K562 (cell line): ENCODE measurements around the gene SYNCRIP. TPM values are rescaled to one million over a fixed set of nuclear protein-coding genes. Genes with fewer than 3 reads are reported as not detected.
A peak's percentile ranks its signal among the peaks of the same experiment; 100 is the strongest.

Source experiments
- CSDE1 ChIP-seq, 2 experiments: fragments of 450-650 bp; IDR thresholded peaks; 2 replicates each; pipeline ENCODE4 v1.6.1; 2016; ENCODE audit warnings: mild to moderate bottlenecking in 1 of 2
- DDX20 ChIP-seq: fragments of 450-650 bp; IDR thresholded peaks from 2 replicates; pipeline ENCODE4 v1.6.1; 2016; ENCODE audit warnings: missing genetic modification characterization, low read depth, mild to moderate bottlenecking, missing compliant biosample characterization, moderate library complexity
- ETV1 ChIP-seq: fragments of 450-650 bp; conservative IDR thresholded peaks from 2 replicates; pipeline ENCODE4 v1.6.1; 2016; ENCODE audit warnings: missing genetic modification characterization, control low read depth, low read depth, missing compliant biosample characterization
- JUNB ChIP-seq: fragments of 450-650 bp; formaldehyde crosslinking; conservative IDR thresholded peaks from 2 replicates; pipeline ENCODE4 v1.4.0; 2020; ENCODE audit warnings: mild to moderate bottlenecking
- MBD1 ChIP-seq: fragments of 250-450 bp; sonication (Bioruptor Pico); IDR thresholded peaks from 2 replicates; pipeline ENCODE4 v1.8.0; 2022; ENCODE audit warnings: inconsistent platforms
- MEF2D ChIP-seq: conservative IDR thresholded peaks from 2 replicates; pipeline ENCODE4 v1.6.1; 2016; ENCODE audit warnings: low read depth, missing genetic modification characterization, missing compliant biosample characterization
- NFE2L1 ChIP-seq: fragments of 450-650 bp; IDR thresholded peaks from 2 replicates; pipeline ENCODE4 v1.6.1; 2016; ENCODE audit warnings: missing genetic modification characterization, low read depth, mild to moderate bottlenecking, missing compliant biosample characterization, moderate library complexity, borderline replicate concordance
- NFIX ChIP-seq: fragments of 250-450 bp; sonication (Bioruptor Pico); IDR thresholded peaks from 2 replicates; pipeline ENCODE4 v1.4.0; 2020; ENCODE audit warnings: low read depth, mild to moderate bottlenecking, moderate library complexity
- PCBP2 ChIP-seq: fragments of 200-400 bp; formaldehyde crosslinking; IDR thresholded peaks from 2 replicates; pipeline ENCODE4 v1.6.1; 2018; ENCODE audit warnings: low read length, low read depth, mild to moderate bottlenecking, moderate library complexity; ENCODE audit not compliant: poor library complexity, severe bottlenecking
- PHB ChIP-seq: fragments of 250-450 bp; sonication (Bioruptor Pico); IDR thresholded peaks from 2 replicates; pipeline ENCODE4 v1.5.0; 2021
- SRSF7 ChIP-seq: fragments of 200-400 bp; formaldehyde crosslinking; optimal IDR thresholded peaks from 2 replicates; pipeline ENCODE3; 2017; ENCODE audit warnings: mild to moderate bottlenecking, low read depth, low read length
- ZBTB1 ChIP-seq: sonication (generic); formaldehyde crosslinking; IDR thresholded peaks from 2 replicates; pipeline ENCODE4 v1.8.1; 2023; ENCODE audit warnings: missing genetic modification reagents, low read depth, mild to moderate bottlenecking, borderline replicate concordance
- ZNF766 ChIP-seq: fragments of 200-800 bp; sonication (Bioruptor generic); conservative IDR thresholded peaks from 2 replicates; pipeline ENCODE4 v1.6.1; 2016; ENCODE audit warnings: missing genetic modification characterization, missing compliant biosample characterization
- polyA plus RNA-seq, 8 experiments: library from polyadenylated mRNA; depleted of rRNA in 4 of 8; stranded (reverse) in 5 of 8; unstranded in 3 of 8; fragments of >200 nt; fragmentation: Nextera tagmentation in 2 of 8; fragmentation: Illumina TruSeq in 1 of 8; extraction: Ambion mirVana in 2 of 8; extraction: Trizol in 1 of 8; gene quantifications; 2 replicates each; pipeline versions ENCODE4 v1.2.1 to v1.2.3, GENCODE V29; 2011 to 2014; ENCODE audit warnings: inconsistent platforms in 1 of 8, missing spikeins in 1 of 8
- total RNA-seq, 7 experiments: library from RNA; depleted of rRNA in 6 of 7; stranded (reverse); fragments of >200 nt in 6 of 7; fragmentation: Illumina TruSeq in 2 of 7; extraction: Trizol in 2 of 7; gene quantifications; 2 replicates each; pipeline versions ENCODE4 v1.2.1 to v1.2.3, GENCODE V29; 2011 to 2021; ENCODE audit warnings: low replicate concordance in 1 of 7
- TF ChIP-seq, protein P1 (sequence below): sonication (generic); formaldehyde crosslinking; IDR thresholded peaks from 2 replicates; pipeline ENCODE4 v1.8.1; 2023; ENCODE audit warnings: mild to moderate bottlenecking, missing genetic modification reagents
- TF ChIP-seq, protein P2 (sequence below): sonication (generic); formaldehyde crosslinking; IDR thresholded peaks from 2 replicates; pipeline ENCODE4 v1.8.0; 2022; ENCODE audit warnings: missing genetic modification reagents, mild to moderate bottlenecking, moderate library complexity, borderline replicate concordance
- TF ChIP-seq, protein P3 (sequence below): fragments of 250-450 bp; sonication (Bioruptor Pico); IDR thresholded peaks from 2 replicates; pipeline ENCODE4 v1.5.0; 2020; ENCODE audit warnings: mild to moderate bottlenecking
- TF ChIP-seq, protein P4 (sequence below): IDR thresholded peaks from 2 replicates; pipeline ENCODE4 v1.6.1; 2016; ENCODE audit warnings: missing genetic modification characterization, missing compliant biosample characterization
- TF ChIP-seq, protein P5 (sequence below): fragments of 200-800 bp; sonication (Bioruptor generic); IDR thresholded peaks from 2 replicates; pipeline ENCODE4 v1.6.1; 2017; ENCODE audit warnings: missing genetic modification characterization, missing compliant biosample characterization

Gene SYNCRIP
- total and polyA plus RNA-seq, 9 of the 15 experiments (the other 6 are each of a cell fraction or from before 2014, with no cell fraction given), result 46.5 to 295 (median 140) TPM

DNA sequence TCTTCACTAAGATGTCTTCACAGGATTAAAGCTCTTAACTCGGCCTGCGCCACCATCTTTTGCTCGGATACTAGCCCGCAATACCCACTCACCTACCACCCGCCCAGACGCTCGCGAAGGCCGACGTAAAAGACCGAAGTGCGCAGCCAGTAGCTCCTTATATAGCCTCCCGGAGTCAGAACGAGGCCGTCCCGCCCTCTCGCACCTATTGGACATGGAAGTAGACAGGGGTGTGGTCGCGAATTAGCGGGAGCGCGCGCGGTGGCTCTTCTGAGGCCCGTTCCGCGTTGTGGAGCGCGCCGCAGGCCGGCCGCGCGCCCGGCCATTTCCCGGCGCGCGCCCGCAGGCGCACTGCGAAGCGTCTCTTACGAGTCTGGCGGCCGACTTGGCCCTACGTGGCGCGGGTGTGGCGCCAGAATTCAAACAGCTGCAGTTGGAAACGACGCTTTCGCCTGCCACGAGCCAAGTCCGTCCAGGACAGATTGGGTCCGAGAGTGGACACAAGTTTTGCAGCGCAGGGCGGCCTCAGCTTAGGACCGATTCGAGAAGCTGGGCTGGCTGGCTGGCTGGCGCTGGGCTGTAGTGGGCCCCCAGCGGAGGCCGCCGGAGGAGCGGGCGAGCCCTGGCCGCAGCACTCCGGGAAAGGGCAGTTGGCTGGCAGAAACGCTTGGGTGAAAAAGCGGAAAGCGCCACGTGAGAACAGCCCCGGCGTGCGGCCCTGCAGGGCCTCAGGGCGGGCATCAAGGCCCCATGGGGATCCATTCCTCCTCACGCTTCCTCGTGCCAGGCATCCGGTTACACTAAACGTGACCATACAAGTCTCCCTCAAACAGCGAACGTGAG lies 36.1 kb upstream of the SYNCRIP start (continued):
- TF ChIP-seq MBD1 (CRISPR knock-in tag) (no peak), SRSF7 (no peak), PHB (peak; percentile 29), NFE2L1 (tag) (no peak), ZBTB1 (CRISPR knock-in tag) (peak; percentile 43), DDX20 (tag) (no peak), ETV1 (tag) (peak; percentile 85), MEF2D (tag) (peak; percentile 29; the same call in 1 of the 2 replicates), ZNF766 (CRISPR knock-in tag) (peak; percentile 90), JUNB (CRISPR knock-in tag) (no peak), PCBP2 (no peak), NFIX (CRISPR knock-in tag) (no peak), CSDE1 (IDR thresholded peaks at IDR 0.05) (peak in 1 of 2 experiments; percentile 57; a peak in 2 of 4 replicates)
- TF ChIP-seq, protein P1, sequence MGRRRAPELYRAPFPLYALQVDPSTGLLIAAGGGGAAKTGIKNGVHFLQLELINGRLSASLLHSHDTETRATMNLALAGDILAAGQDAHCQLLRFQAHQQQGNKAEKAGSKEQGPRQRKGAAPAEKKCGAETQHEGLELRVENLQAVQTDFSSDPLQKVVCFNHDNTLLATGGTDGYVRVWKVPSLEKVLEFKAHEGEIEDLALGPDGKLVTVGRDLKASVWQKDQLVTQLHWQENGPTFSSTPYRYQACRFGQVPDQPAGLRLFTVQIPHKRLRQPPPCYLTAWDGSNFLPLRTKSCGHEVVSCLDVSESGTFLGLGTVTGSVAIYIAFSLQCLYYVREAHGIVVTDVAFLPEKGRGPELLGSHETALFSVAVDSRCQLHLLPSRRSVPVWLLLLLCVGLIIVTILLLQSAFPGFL, result peak; percentile 96
- TF ChIP-seq, protein P2, sequence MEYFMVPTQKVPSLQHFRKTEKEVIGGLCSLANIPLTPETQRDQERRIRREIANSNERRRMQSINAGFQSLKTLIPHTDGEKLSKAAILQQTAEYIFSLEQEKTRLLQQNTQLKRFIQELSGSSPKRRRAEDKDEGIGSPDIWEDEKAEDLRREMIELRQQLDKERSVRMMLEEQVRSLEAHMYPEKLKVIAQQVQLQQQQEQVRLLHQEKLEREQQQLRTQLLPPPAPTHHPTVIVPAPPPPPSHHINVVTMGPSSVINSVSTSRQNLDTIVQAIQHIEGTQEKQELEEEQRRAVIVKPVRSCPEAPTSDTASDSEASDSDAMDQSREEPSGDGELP (CRISPR knock-in tag), result peak; percentile 95
- TF ChIP-seq, protein P3, sequence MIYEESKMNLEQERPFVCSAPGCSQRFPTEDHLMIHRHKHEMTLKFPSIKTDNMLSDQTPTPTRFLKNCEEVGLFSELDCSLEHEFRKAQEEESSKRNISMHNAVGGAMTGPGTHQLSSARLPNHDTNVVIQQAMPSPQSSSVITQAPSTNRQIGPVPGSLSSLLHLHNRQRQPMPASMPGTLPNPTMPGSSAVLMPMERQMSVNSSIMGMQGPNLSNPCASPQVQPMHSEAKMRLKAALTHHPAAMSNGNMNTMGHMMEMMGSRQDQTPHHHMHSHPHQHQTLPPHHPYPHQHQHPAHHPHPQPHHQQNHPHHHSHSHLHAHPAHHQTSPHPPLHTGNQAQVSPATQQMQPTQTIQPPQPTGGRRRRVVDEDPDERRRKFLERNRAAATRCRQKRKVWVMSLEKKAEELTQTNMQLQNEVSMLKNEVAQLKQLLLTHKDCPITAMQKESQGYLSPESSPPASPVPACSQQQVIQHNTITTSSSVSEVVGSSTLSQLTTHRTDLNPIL (CRISPR knock-in tag), result 0 out of 2 replicates have a peak, but pooled peaks have one; percentile 5
- TF ChIP-seq, protein P4, sequence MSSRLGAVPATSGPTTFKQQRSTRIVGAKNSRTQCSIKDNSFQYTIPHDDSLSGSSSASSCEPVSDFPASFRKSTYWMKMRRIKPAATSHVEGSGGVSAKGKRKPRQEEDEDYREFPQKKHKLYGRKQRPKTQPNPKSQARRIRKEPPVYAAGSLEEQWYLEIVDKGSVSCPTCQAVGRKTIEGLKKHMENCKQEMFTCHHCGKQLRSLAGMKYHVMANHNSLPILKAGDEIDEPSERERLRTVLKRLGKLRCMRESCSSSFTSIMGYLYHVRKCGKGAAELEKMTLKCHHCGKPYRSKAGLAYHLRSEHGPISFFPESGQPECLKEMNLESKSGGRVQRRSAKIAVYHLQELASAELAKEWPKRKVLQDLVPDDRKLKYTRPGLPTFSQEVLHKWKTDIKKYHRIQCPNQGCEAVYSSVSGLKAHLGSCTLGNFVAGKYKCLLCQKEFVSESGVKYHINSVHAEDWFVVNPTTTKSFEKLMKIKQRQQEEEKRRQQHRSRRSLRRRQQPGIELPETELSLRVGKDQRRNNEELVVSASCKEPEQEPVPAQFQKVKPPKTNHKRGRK (tag), result no peak
- TF ChIP-seq, protein P5, sequence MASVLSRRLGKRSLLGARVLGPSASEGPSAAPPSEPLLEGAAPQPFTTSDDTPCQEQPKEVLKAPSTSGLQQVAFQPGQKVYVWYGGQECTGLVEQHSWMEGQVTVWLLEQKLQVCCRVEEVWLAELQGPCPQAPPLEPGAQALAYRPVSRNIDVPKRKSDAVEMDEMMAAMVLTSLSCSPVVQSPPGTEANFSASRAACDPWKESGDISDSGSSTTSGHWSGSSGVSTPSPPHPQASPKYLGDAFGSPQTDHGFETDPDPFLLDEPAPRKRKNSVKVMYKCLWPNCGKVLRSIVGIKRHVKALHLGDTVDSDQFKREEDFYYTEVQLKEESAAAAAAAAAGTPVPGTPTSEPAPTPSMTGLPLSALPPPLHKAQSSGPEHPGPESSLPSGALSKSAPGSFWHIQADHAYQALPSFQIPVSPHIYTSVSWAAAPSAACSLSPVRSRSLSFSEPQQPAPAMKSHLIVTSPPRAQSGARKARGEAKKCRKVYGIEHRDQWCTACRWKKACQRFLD (CRISPR knock-in tag), result peak; percentile 94
